PC-3 (cell line): ENCODE data around the gene DNAH17. TPM values are rescaled to one million over a fixed set of nuclear protein-coding genes. Genes with fewer than 3 reads are reported as not detected.

Experiments used
- ATAC-seq: fragments of 200-7000 bp; cut with Tn5 transposase; 2 replicates; pipeline ENCODE4 v1.9.1; 2020; ENCODE audit warnings: mild to moderate bottlenecking, moderate library complexity
- BruUV-seq: library from RNA; stranded (reverse); fragments of 400-500 nt; replicated peaks from 2 replicates; lab custom pipeline; 2021; lab: Mats Ljungman, UMichigan
- CTCF ChIA-PET: fragments of 300-600 bp; sonication (Branson Sonifier 250); formaldehyde crosslinking; loops from one replicate; lab custom pipeline; 2022; ENCODE audit warnings: antibody characterized with exemption; lab: Charles Lee
- POLR2A ChIA-PET: fragments of 300-600 bp; sonication (Branson Sonifier 250); formaldehyde crosslinking; loops from one replicate; lab custom pipeline; 2022; ENCODE audit warnings: antibody characterized with exemption; ENCODE audit not compliant: unreplicated experiment; lab: Charles Lee
- DNase-seq: peaks from one replicate; pipeline ENCODE4 v3.0.0-alpha.2; 2015
- H2AFZ ChIP-seq: fragments of 300-600 bp; sonication (generic); 2 replicates; pipeline ENCODE4 v1.6.0; 2016; ENCODE audit warnings: antibody characterized with exemption, low read length
- H3F3A ChIP-seq: fragments of 300-600 bp; sonication (generic); one replicate; pipeline ENCODE4 v1.6.0; 2017; ENCODE audit warnings: antibody characterized with exemption, low read length, control low read depth, mild to moderate bottlenecking; ENCODE audit not compliant: unreplicated experiment
- H3K27ac ChIP-seq: fragments of 300-600 bp; sonication (generic); 2 replicates; pipeline ENCODE4 v1.5.1; 2016; ENCODE audit warnings: mild to moderate bottlenecking, low read length
- H3K27me3 ChIP-seq: fragments of 300-600 bp; sonication (generic); 2 replicates; pipeline ENCODE4 v1.6.1; 2016; ENCODE audit warnings: low read length, mixed read lengths
- H3K36me3 ChIP-seq: fragments of 300-600 bp; sonication (generic); 2 replicates; pipeline ENCODE4 v1.6.1; 2016; ENCODE audit warnings: low read depth, mixed run types, low read length, mixed read lengths
- H3K4me1 ChIP-seq: fragments of 300-600 bp; sonication (generic); 2 replicates; pipeline ENCODE4 v1.5.1; 2016; ENCODE audit warnings: low read length; ENCODE audit not compliant: insufficient read depth
- H3K4me2 ChIP-seq: fragments of 300-600 bp; sonication (generic); 2 replicates; pipeline ENCODE4 v1.6.0; 2016; ENCODE audit warnings: low read length
- H3K4me3 ChIP-seq: fragments of 300-600 bp; sonication (generic); 2 replicates; pipeline ENCODE4 v1.5.1; 2016; ENCODE audit warnings: mild to moderate bottlenecking, low read length, mixed read lengths
- H3K79me2 ChIP-seq: fragments of 300-600 bp; sonication (generic); 2 replicates; pipeline ENCODE4 v1.6.1; 2017; ENCODE audit warnings: low read length, mixed read lengths
- H3K9ac ChIP-seq: fragments of 300-600 bp; sonication (generic); 2 replicates; pipeline ENCODE4 v1.6.0; 2016; ENCODE audit warnings: mild to moderate bottlenecking, low read length
- H3K9me2 ChIP-seq: fragments of 300-600 bp; sonication (generic); replicated peaks from 2 replicates; pipeline ENCODE4 v1.6.1; 2016; ENCODE audit warnings: mixed run types, low read length, mixed read lengths
- H3K9me3 ChIP-seq: fragments of 300-600 bp; sonication (generic); 2 replicates; pipeline ENCODE4 v1.6.1; 2016; ENCODE audit warnings: low read length, mixed read lengths
- H4K20me1 ChIP-seq: fragments of 300-600 bp; sonication (generic); 2 replicates; pipeline ENCODE4 v1.6.1; 2016; ENCODE audit warnings: low read length, mixed read lengths
- EZH2 ChIP-seq: fragments of 300-600 bp; sonication (generic); IDR thresholded peaks from one replicate; pipeline ENCODE4 v1.6.1; 2017; ENCODE audit warnings: antibody characterized with exemption, mild to moderate bottlenecking, low read length; ENCODE audit not compliant: unreplicated experiment
- EZH2phosphoT487 ChIP-seq: fragments of 300-600 bp; sonication (generic); IDR thresholded peaks from 2 replicates; pipeline ENCODE4 v1.6.1; 2018; ENCODE audit warnings: mild to moderate bottlenecking, antibody characterized with exemption, low read length, borderline replicate concordance
- intact Hi-C: fragments of 100-400 bp; cut with micrococcal nuclease; formaldehyde crosslinking; loops from 2 replicates; pipeline ENCODE4 v1.9.0; 2023
- total RNA-seq: library from RNA; depleted of rRNA; stranded (reverse); fragments of >200 nt; gene quantifications from 2 replicates; pipeline ENCODE4 v1.2.3, GENCODE V29; 2014
- TF ChIP-seq, protein P1 (sequence below): fragments of 300-600 bp; sonication (generic); conservative IDR thresholded peaks from 2 replicates; pipeline ENCODE4 v1.5.1; 2017; ENCODE audit warnings: antibody characterized with exemption, low read depth, mild to moderate bottlenecking, low read length

The DNAH17 gene
- total RNA-seq, 1 experiment from 2014 or later: 0.04 TPM

GRCh38 chr17:78616946-78617345, 39.8 kb upstream of the DNAH17 start:
- Histone ChIP-seq H3K9me3 (no peaks in the 10 kb centered on the region), H3K79me2 (no peaks in the 10 kb centered on the region), H2AFZ (no peak overlapping the region), H3K36me3 (no peaks in the 10 kb centered on the region), H3K27me3 (peaks cover 24% of the 10 kb centered on the region), H3K4me1 (no peaks in the 10 kb centered on the region), H3K4me2 (no peak overlapping the region), H3K4me3 (no peak overlapping the region), H3K27ac (no peak overlapping the region), H3K9me2 (no peaks in the 10 kb centered on the region), H4K20me1 (no peaks in the 10 kb centered on the region), H3K9ac (no peak overlapping the region), H3F3A (no peaks in the 10 kb centered on the region)
- TF ChIP-seq EZH2phosphoT487 (no peak), EZH2 (no peak)
- TF ChIP-seq, protein P1, sequence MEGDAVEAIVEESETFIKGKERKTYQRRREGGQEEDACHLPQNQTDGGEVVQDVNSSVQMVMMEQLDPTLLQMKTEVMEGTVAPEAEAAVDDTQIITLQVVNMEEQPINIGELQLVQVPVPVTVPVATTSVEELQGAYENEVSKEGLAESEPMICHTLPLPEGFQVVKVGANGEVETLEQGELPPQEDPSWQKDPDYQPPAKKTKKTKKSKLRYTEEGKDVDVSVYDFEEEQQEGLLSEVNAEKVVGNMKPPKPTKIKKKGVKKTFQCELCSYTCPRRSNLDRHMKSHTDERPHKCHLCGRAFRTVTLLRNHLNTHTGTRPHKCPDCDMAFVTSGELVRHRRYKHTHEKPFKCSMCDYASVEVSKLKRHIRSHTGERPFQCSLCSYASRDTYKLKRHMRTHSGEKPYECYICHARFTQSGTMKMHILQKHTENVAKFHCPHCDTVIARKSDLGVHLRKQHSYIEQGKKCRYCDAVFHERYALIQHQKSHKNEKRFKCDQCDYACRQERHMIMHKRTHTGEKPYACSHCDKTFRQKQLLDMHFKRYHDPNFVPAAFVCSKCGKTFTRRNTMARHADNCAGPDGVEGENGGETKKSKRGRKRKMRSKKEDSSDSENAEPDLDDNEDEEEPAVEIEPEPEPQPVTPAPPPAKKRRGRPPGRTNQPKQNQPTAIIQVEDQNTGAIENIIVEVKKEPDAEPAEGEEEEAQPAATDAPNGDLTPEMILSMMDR: no peak
- ChIA-PET POLR2A (no interaction called here), CTCF (no interaction called here)
- intact Hi-C loops: no loop called here
- DNase-seq: no peak
- no peak for ATAC-seq
- no TSS peak for BruUV-seq

DNA sequence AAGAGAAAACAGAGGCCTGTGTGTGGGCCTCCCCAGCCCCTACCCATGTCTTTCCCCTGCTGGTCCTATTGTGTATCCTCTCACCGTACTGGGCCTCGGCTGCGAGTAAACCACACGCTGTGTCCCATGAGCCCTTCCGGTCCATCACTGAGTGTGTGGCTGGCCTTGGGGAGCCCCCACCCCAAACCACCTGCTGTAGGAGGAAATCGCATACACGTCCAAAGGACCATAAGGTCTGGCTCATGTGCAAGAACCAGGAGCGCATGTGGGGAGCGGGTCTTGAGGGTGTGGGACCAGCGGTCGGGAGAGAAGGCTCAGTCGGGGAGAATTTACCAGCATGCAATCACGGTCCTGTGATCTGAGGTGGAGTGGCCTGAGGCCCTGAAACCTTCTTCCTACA, 38.4 kb upstream of the DNAH17 start:
- ChIA-PET CTCF (no interaction called here), POLR2A (no interaction called here)
- ATAC-seq (no peak), DNase-seq (no peak)
- no peak overlapping the region for H2AFZ ChIP-seq
- H3K36me3 ChIP-seq: no peaks in the 10 kb centered on the region
- no peak overlapping the region for H3K9ac ChIP-seq
- peaks cover 22% of the 10 kb centered on the region for H3K27me3 ChIP-seq
- H4K20me1 ChIP-seq: no peaks in the 10 kb centered on the region
- BruUV-seq: no TSS peak
- H3K4me3 ChIP-seq: no peak overlapping the region
- H3K4me2 ChIP-seq: no peak overlapping the region
- intact Hi-C loops: no loop called here
- no peaks in the 10 kb centered on the region for H3K9me3 ChIP-seq
- TF ChIP-seq EZH2phosphoT487 (no peak), EZH2 (no peak)
- H3K27ac ChIP-seq: no peak overlapping the region
- H3K9me2 ChIP-seq: no peaks in the 10 kb centered on the region
- no peaks in the 10 kb centered on the region for H3K4me1 ChIP-seq
- no peaks in the 10 kb centered on the region for H3K79me2 ChIP-seq
- H3F3A ChIP-seq: no peaks in the 10 kb centered on the region

- no peak for ATAC-seq
- ChIA-PET CTCF (no interaction called here), POLR2A (no interaction called here)
Observed at GRCh38 chr17:78613416-78613815, 36.2 kb upstream of the DNAH17 start.

DNA sequence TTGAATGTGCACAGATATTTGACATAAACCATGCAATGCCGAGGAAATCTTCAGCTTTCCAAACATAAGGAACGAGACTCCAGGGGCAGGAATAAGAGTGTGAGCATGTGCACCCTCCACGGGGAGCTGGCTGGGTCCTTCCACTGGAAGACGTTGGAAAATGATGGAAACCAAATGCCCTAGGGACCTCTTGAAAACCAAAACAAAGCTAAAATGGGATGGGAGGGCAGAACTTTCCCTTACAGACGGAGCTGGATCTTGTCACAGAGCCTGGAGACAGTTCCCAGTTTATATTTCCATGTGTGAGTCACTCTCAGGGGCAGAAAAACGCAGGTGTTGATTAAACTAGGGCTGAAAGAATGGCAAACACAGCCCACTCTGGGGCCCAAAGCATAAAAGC, 34.4 kb upstream of the DNAH17 start:
- intact Hi-C loops: no loop called here
- POLR2A ChIA-PET: no interaction called here
- no peak overlapping the region for H3K4me2 ChIP-seq

More at GRCh38 chr17:78613416-78613815, 36.2 kb upstream of the DNAH17 start:
- Histone ChIP-seq H3K4me2 (no peak overlapping the region), H3K36me3 (no peaks in the 10 kb centered on the region), H3K79me2 (no peaks in the 10 kb centered on the region), H3K9me3 (no peaks in the 10 kb centered on the region), H4K20me1 (no peaks in the 10 kb centered on the region), H3K27me3 (peaks cover 19% of the 10 kb centered on the region), H3F3A (no peaks in the 10 kb centered on the region), H3K4me1 (no peaks in the 10 kb centered on the region), H3K9me2 (no peaks in the 10 kb centered on the region), H2AFZ (no peak overlapping the region), H3K27ac (no peak overlapping the region), H3K4me3 (no peak overlapping the region), H3K9ac (no peak overlapping the region)
- BruUV-seq: no TSS peak
- no peak for DNase-seq
- TF ChIP-seq EZH2: no peak
- intact Hi-C loops: no loop called here

More for the DNA sequence above, 34.4 kb upstream of the DNAH17 start:
- no peak overlapping the region for H3K4me3 ChIP-seq
- DNase-seq (no peak), ATAC-seq (no peak)
- no peaks in the 10 kb centered on the region for H4K20me1 ChIP-seq
- no peak overlapping the region for H3K27ac ChIP-seq
- H3K79me2 ChIP-seq: no peaks in the 10 kb centered on the region
- peaks cover 26% of the 10 kb centered on the region for H3K27me3 ChIP-seq
- no peak overlapping the region for H2AFZ ChIP-seq
- no peaks in the 10 kb centered on the region for H3K36me3 ChIP-seq
- TF ChIP-seq EZH2: no peak
- TF ChIP-seq, protein P1: no peak
- TF ChIP-seq EZH2phosphoT487: no peak
- BruUV-seq: no TSS peak
- no peaks in the 10 kb centered on the region for H3K4me1 ChIP-seq
- no peak overlapping the region for H3K9ac ChIP-seq
- no peaks in the 10 kb centered on the region for H3K9me3 ChIP-seq
- no peaks in the 10 kb centered on the region for H3K9me2 ChIP-seq
- no peaks in the 10 kb centered on the region for H3F3A ChIP-seq
- CTCF ChIA-PET: no interaction called here
